GM08714 (cell line): ENCODE measurements around the gene MCUB.
"Not testable (repeated sequence)": the region's sequence is repeated elsewhere in the genome, so short reads cannot be mapped to it uniquely, and the experiment has no call there.

ENCODE experiments used
- H3K4me3 ChIP-seq: fragments of 200-500 bp; sonication (Bioruptor generic); 2 replicates; pipeline ENCODE4 v1.5.1; 2014; ENCODE audit warnings: mild to moderate bottlenecking, low read length, inconsistent platforms
- ZNF274 ChIP-seq: IDR thresholded peaks from 2 replicates; pipeline ENCODE4 v1.6.1; 2012; ENCODE audit warnings: mild to moderate bottlenecking, low read depth, low read length

MCUB gene

GRCh38 chr4:109672169-109672930, 112.3 kb downstream of the MCUB start:
- H3K4me3 ChIP-seq, result no peak overlapping the region
- no peak for TF ChIP-seq ZNF274

- no peak overlapping the region for H3K4me3 ChIP-seq
- no peak for TF ChIP-seq ZNF274
Observed at GRCh38 chr4:109673303-109673702, 113.3 kb downstream of the MCUB start.

- TF ChIP-seq ZNF274, result no peak
- no peak overlapping the region for H3K4me3 ChIP-seq
Observed at GRCh38 chr4:109675181-109675580, 115.1 kb downstream of the MCUB start.

- H3K4me3 ChIP-seq, result no peak overlapping the region
- TF ChIP-seq ZNF274, result no peak
Observed at GRCh38 chr4:109675843-109676242, 115.8 kb downstream of the MCUB start.

GRCh38 chr4:109676886-109677285, 116.8 kb downstream of the MCUB start:
- no peak overlapping the region for H3K4me3 ChIP-seq
- TF ChIP-seq ZNF274, result no peak

- not testable (repeated sequence) for H3K4me3 ChIP-seq
Observed at GRCh38 chr4:109678472-109678871, 118.4 kb downstream of the MCUB start.

GRCh38 chr4:109678925-109679324, 118.9 kb downstream of the MCUB start:
- not testable (repeated sequence) for H3K4me3 ChIP-seq

GRCh38 chr4:109682875-109683274, 122.8 kb downstream of the MCUB start:
- TF ChIP-seq ZNF274, result no peak
- H3K4me3 ChIP-seq, result no peak overlapping the region

- no peak for TF ChIP-seq ZNF274
- H3K4me3 ChIP-seq, result no peak overlapping the region
Observed at GRCh38 chr4:109683621-109684253, 123.7 kb downstream of the MCUB start.

GRCh38 chr4:109684727-109685126, 124.7 kb downstream of the MCUB start:
- no peak for TF ChIP-seq ZNF274
- H3K4me3 ChIP-seq, result no peak overlapping the region

GRCh38 chr4:109690690-109691410, 130.8 kb downstream of the MCUB start:
- peak overlapping the region; percentile 28; the same call in 1 of the 2 replicates for H3K4me3 ChIP-seq
- no peak for TF ChIP-seq ZNF274

GRCh38 chr4:109691411-109691920, 131.4 kb downstream of the MCUB start:
- no peak for TF ChIP-seq ZNF274
- H3K4me3 ChIP-seq, result no peak overlapping the region

GRCh38 chr4:109698656-109699055, 138.6 kb downstream of the MCUB start:
- TF ChIP-seq ZNF274, result no peak
- H3K4me3 ChIP-seq, result no peak overlapping the region

GRCh38 chr4:109699553-109700225, 139.6 kb downstream of the MCUB start:
- no peak overlapping the region for H3K4me3 ChIP-seq
- TF ChIP-seq ZNF274, result no peak
